GM12878 (cell line): ENCODE data around the gene CLEC16A. TPM values are rescaled to one million over a fixed set of nuclear protein-coding genes. Genes with fewer than 3 reads are reported as not detected.

Experiments
- ATAC-seq: fragments of 200-7000 bp; cut with Tn5 transposase; 3 replicates; pipeline ENCODE4 v1.9.1; 2020; ENCODE audit warnings: mild to moderate bottlenecking, moderate library complexity
- BruUV-seq: library from RNA; stranded (reverse); fragments of 400-500 nt; replicated peaks from 2 replicates; lab custom pipeline; 2021; lab: Mats Ljungman, UMichigan
- CTCF ChIA-PET: fragments of 300-600 bp; sonication (Branson Sonifier 250); formaldehyde crosslinking; extraction: SDS; loops from one replicate; lab custom pipeline; 2021; ENCODE audit warnings: inconsistent platforms; lab: Yijun Ruan, JAX
- POLR2A ChIA-PET: fragments of 350-600 bp; formaldehyde crosslinking; extraction: SDS; loops from one replicate; lab custom pipeline; 2021; ENCODE audit warnings: inconsistent platforms; lab: Charles Lee
- RAD21 ChIA-PET: fragments of 300-600 bp; sonication (Branson Sonifier 250); formaldehyde crosslinking; loops from one replicate; lab custom pipeline; 2023; ENCODE audit warnings: antibody characterized with exemption; ENCODE audit not compliant: unreplicated experiment; lab: Charles Lee
- SMC1A ChIA-PET: fragments of 300-600 bp; sonication (Branson Sonifier 250); formaldehyde crosslinking; loops from one replicate; lab custom pipeline; 2023; ENCODE audit not compliant: unreplicated experiment, uncharacterized antibody; lab: Charles Lee
- DNase-seq: peaks from one replicate; pipeline ENCODE4 v3.0.0-alpha.2; 2011; ENCODE audit warnings: low read depth, low spot score
- FAIRE-seq: peaks from 3 replicates; lab custom pipeline; 2011; peaks lifted over from hg19 to GRCh38; lab: Jason Lieb, UNC
- H2AFZ ChIP-seq: 2 replicates; pipeline ENCODE4 v1.6.0; 2011; ENCODE audit warnings: low read depth, low read length, control low read depth; ENCODE audit not compliant: control insufficient read depth
- H3K27ac ChIP-seq: 2 replicates; pipeline ENCODE4 v1.5.1; 2011; ENCODE audit warnings: control low read depth; ENCODE audit not compliant: control insufficient read depth, insufficient read depth
- H3K27me3 ChIP-seq, 2 experiments: replicated peaks in 1 of 2; 2 replicates each; pipeline versions ENCODE4 v1.6.0 to v1.6.1; 2011; ENCODE audit warnings: low read length in 1 of 2; ENCODE audit not compliant: control insufficient read depth in 2 of 2, insufficient read depth in 2 of 2
- H3K36me3 ChIP-seq, 2 experiments: 2 replicates each; pipeline ENCODE4 v1.5.1; 2011; ENCODE audit warnings: low read length in 1 of 2; ENCODE audit not compliant: control insufficient read depth in 2 of 2, insufficient read depth in 2 of 2
- H3K4me1 ChIP-seq: 2 replicates; pipeline ENCODE4 v1.6.1; 2011; ENCODE audit warnings: mild to moderate bottlenecking, low read length, moderate library complexity, mixed read lengths; ENCODE audit not compliant: control insufficient read depth, insufficient read depth
- H3K4me2 ChIP-seq: 2 replicates; pipeline ENCODE4 v1.6.0; 2011; ENCODE audit warnings: control low read depth; ENCODE audit not compliant: control insufficient read depth, insufficient read depth
- H3K4me3 ChIP-seq: fragments of 200-600 bp; sonication (generic); 2 replicates; pipeline ENCODE4 v1.5.1; 2016
- H3K79me2 ChIP-seq: 2 replicates; pipeline ENCODE4 v1.6.0; 2011; ENCODE audit warnings: low read length; ENCODE audit not compliant: control insufficient read depth, insufficient read depth
- H3K9ac ChIP-seq: 2 replicates; pipeline ENCODE4 v1.8.0; 2011; ENCODE audit warnings: low read length, control low read depth, mixed read lengths; ENCODE audit not compliant: control insufficient read depth, insufficient read depth
- H3K9me3 ChIP-seq: replicated peaks from 3 replicates; pipeline ENCODE4 v1.5.1; 2011; ENCODE audit warnings: mild to moderate bottlenecking, low read length; ENCODE audit not compliant: control insufficient read depth, insufficient read depth
- H4K20me1 ChIP-seq: 2 replicates; pipeline ENCODE4 v1.6.0; 2011; ENCODE audit not compliant: control insufficient read depth, insufficient read depth
- CBX3 ChIP-seq: fragments of 200-600 bp; sonication (generic); IDR thresholded peaks from 2 replicates; pipeline ENCODE4 v1.6.1; 2016; ENCODE audit warnings: low read depth, borderline replicate concordance
- EED ChIP-seq: sonication (generic); IDR thresholded peaks from 2 replicates; pipeline ENCODE4 v1.6.1; 2016; ENCODE audit warnings: antibody characterized with exemption, low read depth
- IKZF2 ChIP-seq, 2 experiments: fragments of 450-650 bp; IDR thresholded peaks; 2 replicates each; pipeline ENCODE4 v1.6.1; 2017; ENCODE audit warnings: mild to moderate bottlenecking in 2 of 2, moderate library complexity in 2 of 2
- IRF4 ChIP-seq: IDR thresholded peaks from 2 replicates; pipeline ENCODE4 v1.6.1; 2011; ENCODE audit warnings: low read depth, low read length
- LARP7 ChIP-seq: fragments of 450-650 bp; IDR thresholded peaks from 2 replicates; pipeline ENCODE4 v1.6.1; 2017; ENCODE audit warnings: mild to moderate bottlenecking
- NFYB ChIP-seq: IDR thresholded peaks from 2 replicates; pipeline ENCODE4 v1.6.1; 2011; ENCODE audit warnings: low read depth, mild to moderate bottlenecking, low read length, improper control_type of control experiment, moderate library complexity; ENCODE audit not compliant: insufficient read depth
- NRF1 ChIP-seq: conservative IDR thresholded peaks from 2 replicates; pipeline ENCODE4 v1.6.1; 2011; ENCODE audit warnings: mild to moderate bottlenecking, low read depth, low read length, improper control_type of control experiment
- PAX8 ChIP-seq: fragments of 450-650 bp; IDR thresholded peaks from 2 replicates; pipeline ENCODE4 v1.6.1; 2017; ENCODE audit warnings: mild to moderate bottlenecking, moderate library complexity
- POLR2A ChIP-seq: IDR thresholded peaks from 2 replicates; pipeline ENCODE4 v1.6.1; 2011; ENCODE audit warnings: low read depth, mild to moderate bottlenecking, low read length
- RAD21 ChIP-seq: IDR thresholded peaks from 2 replicates; pipeline ENCODE4 v1.6.1; 2011; ENCODE audit warnings: mild to moderate bottlenecking, low read depth, low read length, moderate library complexity; ENCODE audit not compliant: insufficient read depth
- RAD51 ChIP-seq: fragments of 450-650 bp; IDR thresholded peaks from 2 replicates; pipeline ENCODE4 v1.6.1; 2016; ENCODE audit warnings: moderate library complexity, mild to moderate bottlenecking, inconsistent platforms
- SMC3 ChIP-seq: IDR thresholded peaks from 2 replicates; pipeline ENCODE4 v1.6.1; 2011; ENCODE audit warnings: low read length, improper control_type of control experiment, borderline replicate concordance
- STAT3 ChIP-seq: IDR thresholded peaks from 2 replicates; pipeline ENCODE4 v1.6.1; 2011; ENCODE audit warnings: low read depth, low read length, improper control_type of control experiment
- TCF3 ChIP-seq: IDR thresholded peaks from 2 replicates; pipeline ENCODE4 v1.6.1; 2012; ENCODE audit warnings: low read depth, mild to moderate bottlenecking, low read length, borderline replicate concordance; ENCODE audit not compliant: insufficient read depth
- TCF7 ChIP-seq: IDR thresholded peaks from 2 replicates; pipeline ENCODE4 v1.6.1; 2014; ENCODE audit warnings: antibody characterized with exemption, borderline replicate concordance
- WGBS: methylation state at CpG from one replicate; pipeline ENCODE4 v1.1.6; 2016; ENCODE audit warnings: low lambda C conversion rate; ENCODE audit not compliant: insufficient replicate concordance, insufficient coverage; ENCODE audit errors: missing lambda C conversion rate; 5-methylcytosine and 5-hydroxymethylcytosine counted together
- in situ Hi-C: fragments of 300-500 bp; cut with MboI; formaldehyde crosslinking; loops from 9 replicates; pipeline ENCODE4 v1.14.3; 2018; ENCODE audit warnings: mixed read lengths
- intact Hi-C: fragments of 100-400 bp; cut with micrococcal nuclease; formaldehyde crosslinking; loops from one replicate; pipeline ENCODE4 v1.14.2; 2022; ENCODE audit not compliant: unreplicated experiment
- polyA plus RNA-seq, 11 experiments: library from polyadenylated mRNA; depleted of rRNA in 4 of 11; unstranded in 6 of 11; stranded (reverse) in 5 of 11; fragments of >200 nt; fragmentation: Nextera tagmentation in 4 of 11; fragmentation: Illumina TruSeq in 1 of 11; extraction: Ambion mirVana in 4 of 11; extraction: Trizol in 1 of 11; gene quantifications; 1 replicate in 1 of 11; 2 replicates in 10 of 11; pipeline versions ENCODE4 v1.2.1 to v1.2.3, GENCODE V29; 2011 to 2016; ENCODE audit warnings: inconsistent platforms in 2 of 11, missing spikeins in 2 of 11, low read depth in 1 of 11
- total RNA-seq, 4 experiments: library from RNA; depleted of rRNA in 3 of 4; stranded (reverse); fragments of >200 nt in 3 of 4; fragmentation: Illumina TruSeq in 1 of 4; extraction: Trizol in 1 of 4; gene quantifications; 2 replicates each; pipeline versions ENCODE4 v1.2.1 to v1.2.3, GENCODE V29; 2013 to 2021
- TF ChIP-seq, protein P1 (sequence below): IDR thresholded peaks from 2 replicates; pipeline ENCODE4 v1.6.1; 2012; ENCODE audit warnings: low read length, inconsistent platforms
- TF ChIP-seq, protein P2 (sequence below): IDR thresholded peaks from 2 replicates; pipeline ENCODE4 v1.6.1; 2011; ENCODE audit warnings: borderline replicate concordance, low read depth, mild to moderate bottlenecking, moderate library complexity, mixed read lengths, low read length; ENCODE audit not compliant: insufficient read depth; ENCODE audit errors: extremely low read length
- TF ChIP-seq, protein P3 (sequence below): fragments of 450-650 bp; conservative IDR thresholded peaks from 2 replicates; pipeline ENCODE4 v1.6.1; 2017; ENCODE audit warnings: mild to moderate bottlenecking, moderate library complexity

Gene CLEC16A
- total and polyA plus RNA-seq, 10 of the 15 experiments (the other 5 are each of a cell fraction or from before 2014, with no cell fraction given) = 1.5 to 28.8 (median 19.2) TPM

DNA sequence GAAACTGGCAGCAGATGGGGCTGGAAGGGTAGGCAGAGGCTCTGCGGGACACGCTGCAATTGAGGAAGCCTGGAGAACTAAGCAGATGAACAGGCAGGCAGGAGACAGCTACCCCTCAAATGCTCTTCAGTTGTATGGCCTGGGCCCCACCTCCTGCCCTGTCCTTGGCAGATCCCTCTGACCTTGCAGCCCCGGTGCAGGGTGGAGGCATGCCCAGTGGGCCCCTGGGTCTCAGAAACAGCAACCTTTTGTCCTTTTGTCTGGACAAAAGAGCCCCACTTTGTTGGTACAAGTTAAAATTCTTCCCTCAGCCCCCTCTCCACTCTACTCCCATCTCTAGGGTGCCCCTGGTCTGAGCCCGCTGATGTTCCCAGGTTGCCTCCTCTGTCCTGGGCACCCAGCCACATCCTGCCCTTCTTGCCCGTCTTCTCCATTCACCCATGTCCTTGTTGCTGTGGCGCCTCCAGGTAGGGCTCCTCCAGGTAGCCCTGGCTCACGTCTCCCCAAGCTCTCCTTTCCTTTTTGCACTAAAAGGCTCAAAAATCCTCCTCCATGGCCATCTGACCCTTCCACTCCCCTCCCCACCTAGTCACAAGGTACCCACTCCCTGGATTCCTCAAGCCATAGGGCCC lies 136.8 kb downstream of the CLEC16A start:
- Histone ChIP-seq H3K9ac (no peak overlapping the region), H3K9me3 (no peaks in the 10 kb centered on the region), H3K4me2 (no peak overlapping the region), H2AFZ (no peak overlapping the region), H3K79me2 (no peaks in the 10 kb centered on the region), H3K27ac (no peak overlapping the region), H3K4me3 (no peak overlapping the region), H3K27me3 (no peaks in the 10 kb centered on the region), H4K20me1 (no peaks in the 10 kb centered on the region), H3K36me3 (peaks cover 0 to 4% of the 10 kb centered on the region in 2 experiments; a peak in 3 of 4 replicates), H3K4me1 (peaks cover 39% of the 10 kb centered on the region)
- CTCF ChIA-PET = interaction anchor here (0.6 to 0.8 kb wide), 3 partner anchors 11 to 315 kb away, joined by 3 to 4 read pairs (median 3); no protein-coding TSS in a partner anchor
- no peak for DNase-seq
- FAIRE-seq = no peak
- intact Hi-C loops = no loop called here
- ATAC-seq = no peak
- 98% methylated on average over 7 of the region's 7 CpGs for WGBS
- in situ Hi-C loops = no loop called here
- BruUV-seq = no TSS peak
- SMC1A ChIA-PET = interaction anchor here (0.8 kb wide), 1 partner anchor 14 kb away, joined by 3 read pairs; no protein-coding TSS in a partner anchor
- RAD21 ChIA-PET = interaction anchor here (1.0 to 2.3 kb wide), 4 partner anchors 13 to 24 kb away, joined by 3 to 8 read pairs (median 4); no protein-coding TSS in a partner anchor
- POLR2A ChIA-PET = interaction anchor here (4.3 kb wide), 1 partner anchor 14 kb away, joined by 48 read pairs; no protein-coding TSS in a partner anchor
- TF ChIP-seq IKZF2 (IDR thresholded peaks at IDR 0.05) (no peak), LARP7 (no peak), TCF7 (no peak), POLR2A (no peak), NRF1 (no peak), RAD21 (no peak), CBX3 (no peak), STAT3 (no peak), PAX8 (no peak), NFYB (no peak), RAD51 (no peak), EED (no peak), SMC3 (no peak), TCF3 (no peak), IRF4 (no peak)
- TF ChIP-seq, protein P1, sequence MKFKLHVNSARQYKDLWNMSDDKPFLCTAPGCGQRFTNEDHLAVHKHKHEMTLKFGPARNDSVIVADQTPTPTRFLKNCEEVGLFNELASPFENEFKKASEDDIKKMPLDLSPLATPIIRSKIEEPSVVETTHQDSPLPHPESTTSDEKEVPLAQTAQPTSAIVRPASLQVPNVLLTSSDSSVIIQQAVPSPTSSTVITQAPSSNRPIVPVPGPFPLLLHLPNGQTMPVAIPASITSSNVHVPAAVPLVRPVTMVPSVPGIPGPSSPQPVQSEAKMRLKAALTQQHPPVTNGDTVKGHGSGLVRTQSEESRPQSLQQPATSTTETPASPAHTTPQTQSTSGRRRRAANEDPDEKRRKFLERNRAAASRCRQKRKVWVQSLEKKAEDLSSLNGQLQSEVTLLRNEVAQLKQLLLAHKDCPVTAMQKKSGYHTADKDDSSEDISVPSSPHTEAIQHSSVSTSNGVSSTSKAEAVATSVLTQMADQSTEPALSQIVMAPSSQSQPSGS = no peak
- TF ChIP-seq, protein P2, sequence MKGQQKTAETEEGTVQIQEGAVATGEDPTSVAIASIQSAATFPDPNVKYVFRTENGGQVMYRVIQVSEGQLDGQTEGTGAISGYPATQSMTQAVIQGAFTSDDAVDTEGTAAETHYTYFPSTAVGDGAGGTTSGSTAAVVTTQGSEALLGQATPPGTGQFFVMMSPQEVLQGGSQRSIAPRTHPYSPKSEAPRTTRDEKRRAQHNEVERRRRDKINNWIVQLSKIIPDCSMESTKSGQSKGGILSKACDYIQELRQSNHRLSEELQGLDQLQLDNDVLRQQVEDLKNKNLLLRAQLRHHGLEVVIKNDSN = no peak
- TF ChIP-seq, protein P3, sequence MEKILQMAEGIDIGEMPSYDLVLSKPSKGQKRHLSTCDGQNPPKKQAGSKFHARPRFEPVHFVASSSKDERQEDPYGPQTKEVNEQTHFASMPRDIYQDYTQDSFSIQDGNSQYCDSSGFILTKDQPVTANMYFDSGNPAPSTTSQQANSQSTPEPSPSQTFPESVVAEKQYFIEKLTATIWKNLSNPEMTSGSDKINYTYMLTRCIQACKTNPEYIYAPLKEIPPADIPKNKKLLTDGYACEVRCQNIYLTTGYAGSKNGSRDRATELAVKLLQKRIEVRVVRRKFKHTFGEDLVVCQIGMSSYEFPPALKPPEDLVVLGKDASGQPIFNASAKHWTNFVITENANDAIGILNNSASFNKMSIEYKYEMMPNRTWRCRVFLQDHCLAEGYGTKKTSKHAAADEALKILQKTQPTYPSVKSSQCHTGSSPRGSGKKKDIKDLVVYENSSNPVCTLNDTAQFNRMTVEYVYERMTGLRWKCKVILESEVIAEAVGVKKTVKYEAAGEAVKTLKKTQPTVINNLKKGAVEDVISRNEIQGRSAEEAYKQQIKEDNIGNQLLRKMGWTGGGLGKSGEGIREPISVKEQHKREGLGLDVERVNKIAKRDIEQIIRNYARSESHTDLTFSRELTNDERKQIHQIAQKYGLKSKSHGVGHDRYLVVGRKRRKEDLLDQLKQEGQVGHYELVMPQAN = no peak
